GM12873 (cell line): Measurements from ENCODE around the gene AKR1B1.

Experiments
- CTCF ChIP-seq: IDR thresholded peaks from 2 replicates; pipeline ENCODE4 v1.5.1; 2012; ENCODE audit warnings: low read depth, mild to moderate bottlenecking, moderate library complexity, low read length, control low read depth; ENCODE audit not compliant: insufficient read depth; ENCODE audit errors: missing control alignments

The AKR1B1 gene

GRCh38 chr7:134478707-134479106 lies 19.8 kb upstream of the AKR1B1 start:
- no peak for TF ChIP-seq CTCF

- no peak for TF ChIP-seq CTCF
Measured at GRCh38 chr7:134477954-134478353, 19.1 kb upstream of the AKR1B1 start.

- TF ChIP-seq CTCF, result no peak
Measured at GRCh38 chr7:134476044-134476443, 17.1 kb upstream of the AKR1B1 start.

- no peak for TF ChIP-seq CTCF
Measured at GRCh38 chr7:134474828-134475227, 15.9 kb upstream of the AKR1B1 start.

GRCh38 chr7:134473861-134474291 lies 15.0 kb upstream of the AKR1B1 start:
- TF ChIP-seq CTCF, result no peak

- no peak for TF ChIP-seq CTCF
Measured at GRCh38 chr7:134472572-134473244, 13.8 kb upstream of the AKR1B1 start.

- no peak for TF ChIP-seq CTCF
Measured at GRCh38 chr7:134470864-134471263, 12.0 kb upstream of the AKR1B1 start.
